PC-9 (cell line): ENCODE measurements around the gene LMO4.

Experiments used
- CTCF ChIP-seq: fragments of 200-600 bp; sonication (generic); conservative IDR thresholded peaks from 2 replicates; pipeline ENCODE4 v1.6.1; 2017; ENCODE audit warnings: mixed run types, antibody characterized with exemption, mild to moderate bottlenecking, moderate library complexity
- EZH2 ChIP-seq: fragments of 200-600 bp; sonication (generic); IDR thresholded peaks from 2 replicates; pipeline ENCODE4 v1.8.0; 2017; ENCODE audit warnings: antibody characterized with exemption, low read depth

- TF ChIP-seq CTCF (no peak), EZH2 (no peak)
Observed at GRCh38 chr1:87358219-87358618, 29.5 kb downstream of the LMO4 start.
